CD4-positive, alpha-beta memory T cell (primary cell): Measurements from ENCODE around the gene DGKZ. TPM values are rescaled to one million over a fixed set of nuclear protein-coding genes. Genes with fewer than 3 reads are reported as not detected.

Experiments
- CTCF ChIA-PET: fragments of 350-600 bp; sonication (Branson Sonifier 250); formaldehyde crosslinking; loops from one replicate; lab custom pipeline; 2021; ENCODE audit warnings: inconsistent platforms; ENCODE audit not compliant: partially characterized antibody; lab: Charles Lee
- POLR2A ChIA-PET: fragments of 350-600 bp; sonication (Branson Sonifier 250); formaldehyde crosslinking; loops from one replicate; lab custom pipeline; 2021; ENCODE audit not compliant: partially characterized antibody; lab: Charles Lee
- DNase-seq, 5 donors: peaks; one replicate each; pipeline versions ENCODE4 v3.0.0 to v3.0.0-alpha.2; 2020 to 2022; ENCODE audit warnings: mixed read lengths in 1 of 5
- H3K27ac ChIP-seq: one replicate; pipeline ENCODE4 v1.7.0; 2013; ENCODE audit warnings: low read depth, low read length
- H3K27me3 ChIP-seq: 2 replicates; pipeline ENCODE4 v1.7.0; 2013; ENCODE audit warnings: mild to moderate bottlenecking, low read length, moderate library complexity; ENCODE audit not compliant: insufficient read depth
- H3K36me3 ChIP-seq: 2 replicates; pipeline ENCODE4 v1.7.0; 2013; ENCODE audit warnings: mild to moderate bottlenecking, low read length, moderate library complexity; ENCODE audit not compliant: insufficient read depth
- H3K4me1 ChIP-seq: 2 replicates; pipeline ENCODE4 v1.7.0; 2013; ENCODE audit warnings: mild to moderate bottlenecking, low read length, moderate library complexity; ENCODE audit not compliant: insufficient read depth
- H3K4me3 ChIP-seq, 2 donors: one replicate each; pipeline ENCODE4 v1.7.0; 2013; ENCODE audit warnings: low read length in 2 of 2, mild to moderate bottlenecking in 1 of 2
- H3K9me3 ChIP-seq, 2 donors: one replicate each; pipeline ENCODE4 v1.7.0; 2013; ENCODE audit warnings: low read length in 2 of 2, control low read depth in 1 of 2; ENCODE audit not compliant: control insufficient read depth in 1 of 2
- H3K27ac Mint-ChIP-seq, 7 donors: one replicate each; pipeline ENCODE4 v1.8.0; 2020 to 2021; ENCODE audit warnings: mixed read lengths in 7 of 7, mild to moderate bottlenecking in 6 of 7, inconsistent platforms in 3 of 7, moderate library complexity in 3 of 7
- H3K27me3 Mint-ChIP-seq, 2 donors: one replicate each; pipeline ENCODE4 v1.8.0; 2020 to 2021; ENCODE audit warnings: mixed read lengths in 2 of 2
- H3K36me3 Mint-ChIP-seq, 2 donors: one replicate each; pipeline ENCODE4 v1.8.0; 2020 to 2021; ENCODE audit warnings: mixed read lengths in 2 of 2, inconsistent platforms in 1 of 2, mild to moderate bottlenecking in 1 of 2
- H3K4me1 Mint-ChIP-seq, 4 donors: one replicate each; pipeline ENCODE4 v1.8.0; 2020 to 2021; ENCODE audit warnings: mixed read lengths in 4 of 4, mild to moderate bottlenecking in 1 of 4
- H3K4me3 Mint-ChIP-seq, 8 donors: one replicate each; pipeline ENCODE4 v1.8.0; 2020 to 2021; ENCODE audit warnings: mixed read lengths in 8 of 8, mild to moderate bottlenecking in 7 of 8, moderate library complexity in 6 of 8, inconsistent platforms in 3 of 8
- H3K9me3 Mint-ChIP-seq, 8 donors: one replicate each; pipeline ENCODE4 v1.8.0; 2020 to 2021; ENCODE audit warnings: mixed read lengths in 8 of 8, mild to moderate bottlenecking in 5 of 8, inconsistent platforms in 3 of 8, moderate library complexity in 1 of 8
- intact Hi-C: fragments of 100-400 bp; cut with micrococcal nuclease; formaldehyde crosslinking; loops from one replicate; pipeline ENCODE4 v1.15.1; 2023
- polyA plus RNA-seq, 2 donors: library from polyadenylated mRNA; unstranded; fragments of 300-500 nt; fragmentation: Illumina TruSeq; gene quantifications; one replicate each; pipeline ENCODE4 v1.2.3, GENCODE V29; 2021
- total RNA-seq, 2 experiments: library from RNA; stranded (reverse); gene quantifications; one replicate each; pipeline ENCODE4 v1.2.3, GENCODE V29; 2021

The DGKZ gene
- total and polyA plus RNA-seq, 4 experiments from 2014 or later, result 34.8 to 235 (median 154) TPM

DNA sequence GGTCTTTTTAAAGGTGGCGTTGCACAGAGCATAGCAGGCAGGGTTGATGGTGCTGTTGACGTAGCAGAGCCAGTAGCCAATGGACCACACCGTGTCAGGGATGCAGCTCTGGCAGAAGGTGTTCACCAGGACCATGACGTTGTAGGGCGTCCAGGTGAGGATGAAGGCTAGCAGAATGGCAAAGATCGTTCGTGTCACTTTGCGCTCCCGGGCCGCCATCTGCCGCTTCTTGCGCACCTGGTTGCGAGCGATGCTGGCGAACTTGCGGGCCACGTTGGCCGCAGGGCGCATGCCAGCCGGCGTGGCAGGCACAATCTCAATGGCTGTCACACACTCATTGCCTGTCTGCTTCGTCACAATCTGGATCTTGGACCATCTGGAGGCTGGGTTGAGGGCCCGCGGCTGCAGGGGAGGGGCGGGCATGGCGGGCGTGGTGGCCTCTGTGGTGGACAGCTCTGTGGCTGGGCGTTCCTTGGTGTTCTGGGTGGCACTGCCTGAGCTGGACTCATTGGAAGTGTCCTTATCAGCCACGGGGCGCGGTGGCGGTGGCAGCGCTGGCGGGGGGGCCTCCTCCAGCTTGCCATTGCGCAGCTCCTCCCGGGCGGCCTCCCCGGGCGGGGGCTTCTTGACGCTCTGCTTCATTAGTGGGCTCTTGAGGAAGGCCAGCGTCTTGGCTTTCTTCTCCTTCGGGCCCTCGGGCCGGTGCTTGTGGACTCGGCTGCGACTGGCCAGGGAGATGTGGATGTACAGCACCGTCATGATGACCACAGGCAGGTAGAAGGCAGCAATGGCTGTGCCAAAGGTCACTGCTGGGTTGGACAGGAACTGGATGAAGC lies 38.1 kb downstream of the DGKZ start:
- Mint-ChIP-seq H3K27ac (peak overlapping the region in 1 of 7 donors; percentile 50), H3K9me3 (no peaks in the 10 kb centered on the region), H3K36me3 (peaks cover 0 to 3% of the 10 kb centered on the region in 2 donors), H3K27me3 (peaks cover 22 to 50% of the 10 kb centered on the region in 2 donors), H3K4me1 (peaks cover 10 to 36% (median 23%) of the 10 kb centered on the region in 4 donors), H3K4me3 (peak overlapping the region in 1 of 8 donors; percentile 39)
- intact Hi-C loops, result loop anchor here (5.0 kb wide), 2 partner anchors 142 to 232 kb away; partner anchors contain the start of genes ATG13 and HARBI1
- Histone ChIP-seq H3K4me1 (peaks cover 35% of the 10 kb centered on the region), H3K4me3 (no peak overlapping the region), H3K36me3 (no peaks in the 10 kb centered on the region), H3K27ac (no peak overlapping the region), H3K27me3 (peaks cover 34% of the 10 kb centered on the region), H3K9me3 (no peaks in the 10 kb centered on the region)
- ChIA-PET CTCF (no interaction called here), POLR2A (no interaction called here)
- DNase-seq, result no peak

DNA sequence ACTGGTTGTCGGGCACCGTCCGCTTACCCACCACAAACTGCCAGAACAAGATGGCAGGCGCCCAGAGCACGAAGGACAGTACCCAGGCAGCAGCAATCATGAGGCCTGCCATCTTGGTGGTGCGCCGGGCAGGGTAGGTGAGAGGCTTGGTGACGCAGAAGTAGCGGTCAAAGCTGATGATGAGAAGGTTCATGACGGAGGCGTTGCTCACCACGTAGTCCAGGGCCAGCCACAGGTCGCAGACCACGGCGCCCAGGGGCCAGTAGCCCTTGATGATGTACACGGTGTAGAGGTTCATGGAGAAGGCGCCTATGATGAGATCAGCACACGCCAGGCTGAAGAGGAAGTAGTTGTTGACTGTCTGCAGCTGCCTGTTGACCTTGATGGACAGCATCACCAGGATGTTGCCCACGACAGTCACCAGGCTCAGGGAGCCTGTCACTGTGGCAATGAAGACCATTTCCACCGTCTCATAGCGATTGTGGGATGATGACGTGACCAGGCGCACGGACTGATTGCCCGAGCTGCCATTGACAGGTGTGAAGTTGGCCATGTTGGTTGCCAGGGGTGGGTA lies 38.8 kb downstream of the DGKZ start:
- no peaks in the 10 kb centered on the region for H3K9me3 Mint-ChIP-seq
- Histone ChIP-seq H3K27ac (no peak overlapping the region), H3K36me3 (no peaks in the 10 kb centered on the region), H3K27me3 (peaks cover 39% of the 10 kb centered on the region), H3K4me1 (peaks cover 41% of the 10 kb centered on the region), H3K4me3 (no peak overlapping the region), H3K9me3 (no peaks in the 10 kb centered on the region)
- peaks cover 0 to 3% of the 10 kb centered on the region in 2 donors for H3K36me3 Mint-ChIP-seq
- peak overlapping the region in 1 of 7 donors; percentile 50 for H3K27ac Mint-ChIP-seq
- intact Hi-C loops, result loop anchor here (5.0 kb wide), 2 partner anchors 141 to 231 kb away; partner anchors contain the start of genes ATG13 and HARBI1
- ChIA-PET POLR2A (no interaction called here), CTCF (interaction anchor here (1.3 kb wide), 1 partner anchor 9 kb away, joined by 5 read pairs; no protein-coding TSS in a partner anchor)
- DNase-seq, result no peak
- H3K4me3 Mint-ChIP-seq, result peak overlapping the region in 1 of 8 donors; percentile 4
- H3K27me3 Mint-ChIP-seq, result peaks cover 22 to 53% of the 10 kb centered on the region in 2 donors
- H3K4me1 Mint-ChIP-seq, result peaks cover 10 to 39% (median 25%) of the 10 kb centered on the region in 4 donors

DNA sequence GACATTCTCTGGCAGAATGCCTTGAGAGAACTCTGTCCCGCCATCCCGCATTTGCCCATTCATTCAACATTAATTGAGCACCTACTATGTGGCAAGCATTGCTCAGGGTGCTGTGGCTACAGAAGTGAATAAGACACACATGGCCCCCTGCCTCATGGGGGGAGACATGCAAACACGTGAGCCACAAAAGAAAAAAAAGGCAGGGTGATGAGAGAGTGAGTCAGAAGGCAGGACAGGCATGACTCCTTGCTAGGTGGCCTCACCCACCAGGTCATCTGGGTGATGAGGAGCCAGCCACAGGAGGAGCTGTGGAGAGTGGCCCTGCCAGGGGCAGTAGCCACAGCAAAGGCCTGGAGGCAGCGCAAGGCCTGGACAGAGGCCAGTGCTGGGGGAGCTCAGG lies 39.4 kb downstream of the DGKZ start:
- DNase-seq, result no peak
- H3K27me3 Mint-ChIP-seq, result peaks cover 22 to 53% of the 10 kb centered on the region in 2 donors
- H3K4me1 Mint-ChIP-seq, result peaks cover 10 to 39% (median 25%) of the 10 kb centered on the region in 4 donors
- peaks cover 41% of the 10 kb centered on the region for H3K4me1 ChIP-seq
- CTCF ChIA-PET, result interaction anchor here (1.3 kb wide), 1 partner anchor 9 kb away, joined by 5 read pairs; no protein-coding TSS in a partner anchor
- H3K36me3 Mint-ChIP-seq, result peaks cover 0 to 3% of the 10 kb centered on the region in 2 donors
- peaks cover 39% of the 10 kb centered on the region for H3K27me3 ChIP-seq
- H3K27ac ChIP-seq, result no peak overlapping the region
- intact Hi-C loops, result loop anchor here (5.0 kb wide), 2 partner anchors 141 to 231 kb away; partner anchors contain the start of genes ATG13 and HARBI1
- POLR2A ChIA-PET, result no interaction called here
- peak overlapping the region in 1 of 8 donors; percentile 4 for H3K4me3 Mint-ChIP-seq
- no peaks in the 10 kb centered on the region for H3K9me3 Mint-ChIP-seq
- H3K9me3 ChIP-seq, result no peaks in the 10 kb centered on the region
- no peaks in the 10 kb centered on the region for H3K36me3 ChIP-seq
- peak overlapping the region in 1 of 7 donors; percentile 50 for H3K27ac Mint-ChIP-seq
- no peak overlapping the region for H3K4me3 ChIP-seq

DNA sequence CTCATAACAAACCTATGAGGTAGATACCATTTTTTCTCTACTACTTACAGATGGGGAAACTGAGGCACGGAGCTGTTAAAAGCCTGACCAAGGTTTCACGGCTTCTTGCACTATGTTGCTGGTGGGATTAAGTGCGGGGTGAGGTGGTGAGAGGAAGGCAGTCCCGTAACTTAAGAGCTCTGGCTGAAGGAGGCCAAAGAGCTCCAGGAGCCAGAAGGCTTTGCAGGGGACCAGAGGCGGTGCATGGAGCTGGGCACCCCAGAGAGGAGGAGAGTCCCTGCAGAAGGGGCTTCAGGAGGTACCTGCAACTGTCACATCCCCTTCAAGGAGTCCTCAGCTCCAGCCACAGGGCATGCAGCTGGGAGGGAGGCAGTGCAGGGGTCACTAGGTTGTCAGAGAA lies 40.2 kb downstream of the DGKZ start:
- H3K4me1 Mint-ChIP-seq, result peaks cover 7 to 35% (median 22%) of the 10 kb centered on the region in 4 donors
- H3K27ac Mint-ChIP-seq, result no peak overlapping the region
- no peaks in the 10 kb centered on the region for H3K36me3 Mint-ChIP-seq
- Histone ChIP-seq H3K4me3 (no peak overlapping the region), H3K27ac (no peak overlapping the region), H3K4me1 (peaks cover 38% of the 10 kb centered on the region), H3K27me3 (peaks cover 37% of the 10 kb centered on the region), H3K36me3 (no peaks in the 10 kb centered on the region), H3K9me3 (no peaks in the 10 kb centered on the region)
- no peaks in the 10 kb centered on the region for H3K9me3 Mint-ChIP-seq
- ChIA-PET POLR2A (interaction anchor here (0.6 to 1.3 kb wide), 2 partner anchors 10 to 20 kb away, joined by 3 to 4 read pairs; no protein-coding TSS in a partner anchor), CTCF (interaction anchor here (0.8 to 2.1 kb wide), 4 partner anchors 8 to 150 kb away, joined by 3 to 7 read pairs (median 4); no protein-coding TSS in a partner anchor)
- no peak overlapping the region for H3K4me3 Mint-ChIP-seq
- peaks cover 22 to 50% of the 10 kb centered on the region in 2 donors for H3K27me3 Mint-ChIP-seq
- no peak for DNase-seq
- intact Hi-C loops, result loop anchor here (5.0 kb wide), 2 partner anchors 140 to 230 kb away; partner anchors contain the start of genes ATG13 and HARBI1

DNA sequence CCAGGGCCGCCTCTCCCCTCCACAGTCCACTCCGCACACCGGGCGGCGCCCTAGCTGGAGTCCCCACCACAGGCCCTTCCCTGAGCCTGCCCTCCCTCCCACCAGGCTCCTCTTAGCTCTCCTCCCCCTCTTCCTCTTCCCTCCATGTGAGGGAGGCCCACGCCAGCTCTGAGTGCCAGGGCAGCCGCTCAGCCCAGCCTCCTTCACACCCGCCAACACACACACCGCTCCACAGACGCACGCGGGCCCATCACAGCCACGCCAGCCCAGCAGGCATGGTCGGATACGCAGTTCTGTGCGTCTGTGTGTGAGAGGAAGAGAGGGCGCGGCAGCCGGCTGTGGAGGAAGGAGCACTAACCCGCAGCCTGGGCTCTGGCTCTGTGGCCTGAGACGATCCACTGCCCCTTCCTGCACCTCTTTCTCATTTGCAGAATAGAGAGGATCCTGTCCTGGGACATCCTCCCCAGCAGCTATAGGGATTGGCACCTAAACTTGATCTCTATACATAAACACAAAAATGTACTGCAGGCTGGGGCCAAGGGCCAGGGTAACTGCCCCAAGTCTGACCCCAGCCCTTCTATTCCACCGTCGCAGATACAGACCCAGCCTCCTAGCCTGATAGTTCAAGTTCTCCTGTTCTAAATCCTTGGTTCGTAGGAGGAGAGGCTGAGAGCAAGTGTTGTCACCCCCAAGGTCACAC lies 40.8 kb downstream of the DGKZ start:
- Histone ChIP-seq H3K4me1 (peaks cover 38% of the 10 kb centered on the region), H3K27me3 (peaks cover 35% of the 10 kb centered on the region), H3K27ac (no peak overlapping the region), H3K4me3 (no peak overlapping the region), H3K36me3 (no peaks in the 10 kb centered on the region), H3K9me3 (no peaks in the 10 kb centered on the region)
- POLR2A ChIA-PET, result interaction anchor here (0.6 to 1.3 kb wide), 2 partner anchors 11 to 20 kb away, joined by 3 to 4 read pairs; no protein-coding TSS in a partner anchor
- H3K4me3 Mint-ChIP-seq, result peak overlapping the region in 1 of 8 donors; percentile 28
- intact Hi-C loops, result loop anchor here (5.0 kb wide), 2 partner anchors 139 to 229 kb away; partner anchors contain the start of genes ATG13 and HARBI1
- CTCF ChIA-PET, result interaction anchor here (0.7 to 2.2 kb wide), 16 partner anchors 8 to 231 kb away, joined by 3 to 7 read pairs (median 3); partner anchors contain the start of genes ATG13 and HARBI1
- H3K9me3 Mint-ChIP-seq, result peaks cover 0 to 5% (median 0%) of the 10 kb centered on the region in 8 donors
- DNase-seq, result no peak
- peaks cover 27 to 55% of the 10 kb centered on the region in 2 donors for H3K27me3 Mint-ChIP-seq
- H3K36me3 Mint-ChIP-seq, result no peaks in the 10 kb centered on the region
- H3K27ac Mint-ChIP-seq, result peak overlapping the region in 1 of 7 donors; percentile 51
- peaks cover 12 to 42% (median 26%) of the 10 kb centered on the region in 4 donors for H3K4me1 Mint-ChIP-seq

DNA sequence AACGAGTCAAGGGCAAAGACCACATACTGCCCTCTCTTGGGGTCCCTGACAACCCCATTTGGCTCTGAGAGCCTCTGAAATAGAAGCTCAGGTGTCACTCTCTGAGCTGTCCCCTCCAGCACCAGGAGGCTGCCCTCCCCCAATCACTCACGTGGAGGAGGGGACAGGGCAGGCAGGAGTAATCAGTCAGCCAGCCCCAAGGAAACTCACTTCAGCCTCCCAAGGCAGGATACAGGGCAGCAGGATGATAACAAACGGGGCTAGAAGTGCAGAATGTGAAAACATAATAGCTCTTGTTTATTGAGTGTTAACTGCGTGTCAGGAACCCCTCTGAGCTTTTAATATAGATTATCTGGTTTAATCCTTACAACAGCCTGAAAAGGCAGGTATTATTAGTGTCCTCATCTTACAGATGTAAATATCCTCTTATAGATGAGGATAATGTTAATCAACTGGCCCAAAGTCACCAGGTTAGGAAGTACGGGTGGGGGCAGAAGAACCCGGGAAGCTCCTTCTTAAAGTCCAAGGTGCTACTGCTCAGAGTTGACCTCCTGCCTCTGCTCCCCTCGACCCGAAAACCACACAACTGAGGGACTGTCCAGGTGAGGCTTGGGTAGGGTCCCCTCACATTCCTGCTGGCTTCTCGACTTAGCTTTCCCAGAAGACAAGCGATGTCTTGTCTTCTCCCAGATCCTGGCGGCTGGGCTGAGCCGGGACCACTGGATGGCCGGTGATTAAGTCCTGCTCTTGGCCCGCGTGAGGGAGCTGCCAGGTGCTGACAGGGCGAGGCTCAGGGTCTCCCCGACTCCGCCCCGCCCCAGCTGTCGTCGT lies 41.6 kb downstream of the DGKZ start:
- peaks cover 42% of the 10 kb centered on the region for H3K4me1 ChIP-seq
- Mint-ChIP-seq H3K36me3 (no peaks in the 10 kb centered on the region), H3K4me1 (peaks cover 12 to 46% (median 28%) of the 10 kb centered on the region in 4 donors), H3K27me3 (peaks cover 28 to 52% of the 10 kb centered on the region in 2 donors), H3K9me3 (peaks cover 0 to 7% (median 0%) of the 10 kb centered on the region in 8 donors), H3K4me3 (peak overlapping the region in 3 of 8 donors; percentile 39 to 56 (median 41)), H3K27ac (peak overlapping the region in 1 of 7 donors; percentile 51)
- no peak overlapping the region for H3K4me3 ChIP-seq
- DNase-seq, result no peak
- H3K36me3 ChIP-seq, result no peaks in the 10 kb centered on the region
- peaks cover 28% of the 10 kb centered on the region for H3K27me3 ChIP-seq
- ChIA-PET POLR2A (interaction anchor here (0.6 kb wide), 1 partner anchor 11 kb away, joined by 3 read pairs; no protein-coding TSS in a partner anchor), CTCF (interaction anchor here (0.7 to 2.2 kb wide), 18 partner anchors 9 to 230 kb away, joined by 3 to 8 read pairs (median 4); partner anchors contain the start of genes ATG13, DGKZ and HARBI1)
- intact Hi-C loops, result loop anchor here (5.0 kb wide), 2 partner anchors 138 to 228 kb away; partner anchors contain the start of genes ATG13 and HARBI1
- no peak overlapping the region for H3K27ac ChIP-seq
- H3K9me3 ChIP-seq, result no peaks in the 10 kb centered on the region
